Neutrophil (primary cell): ENCODE results near the gene IRS4.

ENCODE experiments used
- H3K27ac ChIP-seq: fragments of 200-600 bp; sonication (generic); 2 replicates; pipeline ENCODE4 v1.5.1; 2016; ENCODE audit warnings: mild to moderate bottlenecking, moderate library complexity
- H3K27me3 ChIP-seq: fragments of 200-600 bp; sonication (generic); 2 replicates; pipeline ENCODE4 v1.6.0; 2016; ENCODE audit warnings: mild to moderate bottlenecking
- H3K36me3 ChIP-seq: fragments of 200-600 bp; sonication (generic); 2 replicates; pipeline ENCODE4 v1.5.1; 2017
- H3K4me1 ChIP-seq, 2 experiments: fragments of 200-600 bp in 1 of 2; sonication (generic) in 1 of 2; 1 replicate in 1 of 2; 2 replicates in 1 of 2; pipeline versions ENCODE4 v1.5.1 to v1.6.1; 2013 to 2016; ENCODE audit warnings: low read depth in 1 of 2, low read length in 1 of 2, mild to moderate bottlenecking in 1 of 2, moderate library complexity in 1 of 2; ENCODE audit not compliant: control insufficient read depth in 1 of 2, insufficient read depth in 1 of 2
- H3K4me3 ChIP-seq, 2 experiments: fragments of 200-600 bp in 1 of 2; sonication (generic) in 1 of 2; 1 replicate in 1 of 2; 2 replicates in 1 of 2; pipeline ENCODE4 v1.5.1; 2013 to 2016; ENCODE audit warnings: low read depth in 1 of 2, low read length in 1 of 2, mild to moderate bottlenecking in 1 of 2, moderate library complexity in 1 of 2
- H3K9me3 ChIP-seq: fragments of 200-600 bp; sonication (generic); 2 replicates; pipeline ENCODE4 v1.5.1; 2016
- CTCF ChIP-seq: fragments of 200-600 bp; sonication (generic); IDR thresholded peaks from 2 replicates; pipeline ENCODE4 v1.5.1; 2016; ENCODE audit warnings: antibody characterized with exemption

Gene IRS4

GRCh38 chrX:108726748-108727147 is 9.6 kb downstream of the IRS4 start:
- Histone ChIP-seq H3K9me3 (no peaks in the 10 kb centered on the region), H3K4me1 (no peaks in the 10 kb centered on the region), H3K36me3 (no peaks in the 10 kb centered on the region), H3K27ac (no peak overlapping the region), H3K27me3 (peaks cover 21% of the 10 kb centered on the region), H3K4me3 (no peak overlapping the region)
- no peak for TF ChIP-seq CTCF

DNA sequence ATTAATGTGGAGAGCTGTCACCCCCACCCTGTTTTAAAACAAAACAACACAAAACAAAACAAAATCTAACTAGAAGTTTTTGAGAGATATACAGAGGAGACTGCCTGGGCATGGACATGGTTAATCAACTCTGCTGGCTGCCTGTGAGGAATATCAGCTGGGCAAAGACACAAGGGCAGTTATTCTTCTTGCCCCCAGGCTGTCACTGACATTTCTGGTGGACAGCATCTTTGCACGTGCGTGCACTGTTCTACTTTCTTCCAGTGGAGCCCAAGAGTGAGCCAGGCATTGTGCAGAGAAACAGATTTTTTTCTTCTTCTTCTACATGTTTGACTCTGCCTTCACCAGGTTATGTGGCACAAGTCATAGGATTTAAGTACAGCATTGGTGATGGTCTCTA is 13.8 kb downstream of the IRS4 start:
- H3K27ac ChIP-seq: no peak overlapping the region
- H3K36me3 ChIP-seq: no peaks in the 10 kb centered on the region
- H3K9me3 ChIP-seq: no peaks in the 10 kb centered on the region
- no peaks in the 10 kb centered on the region for H3K27me3 ChIP-seq
- no peak overlapping the region for H3K4me3 ChIP-seq
- no peaks in the 10 kb centered on the region for H3K4me1 ChIP-seq
- no peak for TF ChIP-seq CTCF

DNA sequence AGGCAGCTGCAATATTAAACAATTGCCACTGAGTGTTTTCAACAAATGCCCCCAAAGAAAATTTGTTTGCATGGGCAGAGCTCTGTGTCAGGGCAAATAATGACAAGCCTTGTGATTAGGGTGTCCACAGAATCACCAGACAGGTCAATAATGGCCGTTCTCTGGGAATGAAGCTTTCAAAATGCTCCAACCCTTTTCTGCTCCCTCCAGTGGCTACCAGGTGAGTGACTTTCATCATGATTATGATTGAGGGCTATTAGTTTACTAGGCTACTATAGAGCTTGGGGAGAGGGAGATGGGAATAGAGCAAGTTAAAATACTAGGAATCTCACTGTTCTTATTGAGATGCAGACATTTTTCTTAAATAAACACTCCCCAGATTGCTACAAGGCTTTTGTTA is 23.5 kb downstream of the IRS4 start:
- Histone ChIP-seq H3K9me3 (no peaks in the 10 kb centered on the region), H3K27ac (no peak overlapping the region), H3K4me1 (no peaks in the 10 kb centered on the region), H3K36me3 (no peaks in the 10 kb centered on the region), H3K4me3 (no peak overlapping the region), H3K27me3 (no peaks in the 10 kb centered on the region)
- TF ChIP-seq CTCF: no peak

GRCh38 chrX:108704839-108705238 is 31.5 kb downstream of the IRS4 start:
- no peak for TF ChIP-seq CTCF
- Histone ChIP-seq H3K4me1 (no peaks in the 10 kb centered on the region), H3K9me3 (no peaks in the 10 kb centered on the region), H3K27ac (no peak overlapping the region), H3K27me3 (no peaks in the 10 kb centered on the region), H3K4me3 (no peak overlapping the region), H3K36me3 (no peaks in the 10 kb centered on the region)

DNA sequence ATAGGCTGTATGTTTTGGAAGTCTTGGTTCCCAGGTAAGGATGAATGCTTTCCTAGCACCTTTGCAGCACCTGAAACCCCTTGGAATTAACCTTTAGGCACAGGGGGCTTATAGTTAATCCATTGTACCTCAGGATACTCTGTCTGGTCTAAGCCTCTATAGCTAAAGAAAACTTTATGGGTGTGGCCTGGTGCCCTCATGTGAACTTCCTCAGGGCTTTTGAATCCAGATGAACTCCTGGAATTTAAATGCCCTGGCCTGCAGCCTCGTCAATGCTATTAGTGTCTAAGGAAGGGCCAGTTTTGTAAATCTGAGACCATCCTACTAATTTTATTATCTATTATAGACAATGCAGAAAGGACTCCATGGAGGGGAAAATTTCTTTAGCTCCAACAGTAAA is 33.8 kb downstream of the IRS4 start:
- Histone ChIP-seq H3K27ac (no peak overlapping the region), H3K4me1 (no peaks in the 10 kb centered on the region), H3K9me3 (no peaks in the 10 kb centered on the region), H3K4me3 (no peak overlapping the region), H3K36me3 (no peaks in the 10 kb centered on the region), H3K27me3 (no peaks in the 10 kb centered on the region)
- TF ChIP-seq CTCF: no peak

DNA sequence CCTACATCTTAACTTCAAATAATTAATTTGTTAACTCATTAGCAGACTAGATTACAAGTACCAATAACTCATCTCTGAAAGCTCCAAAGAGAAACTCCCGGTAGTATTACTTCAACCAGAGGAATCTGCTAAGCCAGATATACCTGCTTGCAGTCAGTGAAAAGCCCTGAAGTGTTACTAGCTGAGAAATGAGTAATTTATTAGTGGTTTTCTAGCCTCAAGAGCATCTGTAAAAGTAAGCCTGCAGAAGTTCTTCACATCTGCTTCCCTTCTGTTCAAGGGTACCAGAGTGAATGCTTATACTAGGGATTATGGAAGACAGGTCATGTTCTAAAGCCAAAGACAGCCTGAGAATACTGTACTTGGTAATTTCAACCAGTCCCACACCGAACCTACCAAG is 34.7 kb downstream of the IRS4 start:
- no peak for TF ChIP-seq CTCF
- Histone ChIP-seq H3K27me3 (no peaks in the 10 kb centered on the region), H3K4me1 (no peaks in the 10 kb centered on the region), H3K4me3 (no peak overlapping the region), H3K9me3 (no peaks in the 10 kb centered on the region), H3K36me3 (no peaks in the 10 kb centered on the region), H3K27ac (no peak overlapping the region)
